CD4-positive, alpha-beta T cell treated with Interleukin-12 subunit alpha and Interleukin-12 subunit beta, for 1 hour (primary cell): ENCODE data around the gene EIF5B.
"Not testable (repeated sequence)": the region's sequence is repeated elsewhere in the genome, so short reads cannot be mapped to it uniquely, and the experiment has no call there.

Experiments
- DNase-seq: peaks from one replicate; pipeline ENCODE4 v3.0.0-alpha.2; 2020

The EIF5B gene

DNA sequence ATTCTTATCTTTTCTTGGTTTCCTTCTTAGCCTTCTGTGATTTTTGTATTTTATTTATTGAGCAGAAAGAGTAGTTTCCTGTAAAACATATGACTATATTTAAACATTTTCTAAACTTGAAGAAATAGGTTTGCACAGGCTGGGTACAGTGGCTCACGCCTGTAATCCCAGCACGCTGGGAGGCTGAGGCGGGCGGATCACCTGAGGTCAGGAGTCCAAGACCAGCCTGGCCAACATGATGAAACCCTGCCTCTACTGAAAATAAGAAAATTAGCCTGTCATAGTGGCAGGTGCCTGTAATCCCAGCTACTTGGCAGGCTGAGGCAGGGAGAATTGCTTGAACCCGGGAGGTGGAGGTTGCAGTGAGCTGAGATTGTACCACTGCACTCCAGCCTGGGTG, 31.7 kb downstream of the EIF5B start:
- not testable (repeated sequence) for DNase-seq

GRCh38 chr2:99373144-99373543, 36.0 kb downstream of the EIF5B start:
- no peak for DNase-seq

DNA sequence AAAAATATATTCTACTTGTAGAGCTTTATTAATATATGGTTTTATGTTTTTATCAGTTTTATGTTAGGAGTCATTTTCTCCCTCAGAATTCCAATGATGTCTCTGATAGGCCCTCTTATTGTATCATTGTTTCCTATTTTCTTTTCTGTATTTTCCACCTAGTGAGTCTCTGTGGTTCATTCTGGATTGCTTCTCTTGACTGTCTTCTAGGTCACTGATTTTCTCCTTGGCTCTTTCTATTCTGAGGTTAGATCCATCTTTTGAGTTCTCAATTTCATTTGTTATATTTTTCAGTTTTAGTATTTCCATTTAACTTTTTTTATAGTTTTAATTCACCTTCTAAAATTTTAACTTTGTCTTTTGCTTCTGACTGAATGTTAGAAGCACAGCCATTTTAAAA, 37.6 kb downstream of the EIF5B start:
- DNase-seq, result no peak

GRCh38 chr2:99376254-99376864, 39.2 kb downstream of the EIF5B start:
- DNase-seq, result no peak

GRCh38 chr2:99377879-99378278, 40.7 kb downstream of the EIF5B start:
- no peak for DNase-seq

GRCh38 chr2:99380376-99381010, 43.3 kb downstream of the EIF5B start:
- DNase-seq, result no peak

DNA sequence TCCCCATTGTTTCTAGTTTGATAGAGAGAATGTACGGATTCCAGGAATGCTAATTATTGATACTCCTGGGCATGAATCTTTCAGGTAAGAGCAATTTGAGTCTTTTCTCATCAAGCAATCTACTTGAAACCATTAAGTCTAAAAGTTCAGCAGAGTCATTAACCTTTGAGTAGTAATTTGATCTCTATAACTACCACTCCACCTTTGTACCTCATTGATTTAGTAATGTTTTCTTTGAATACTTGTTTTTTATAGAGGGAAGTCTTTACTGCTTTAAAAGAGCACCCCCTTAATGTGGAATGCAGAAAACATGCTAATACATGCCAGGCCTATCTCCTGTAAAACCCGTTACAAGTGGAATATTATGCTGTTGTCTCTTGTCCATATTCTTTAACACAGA, 45.0 kb downstream of the EIF5B start:
- no peak for DNase-seq

- no peak for DNase-seq
Measured at GRCh38 chr2:99386011-99386410, 48.8 kb downstream of the EIF5B start.

- no peak for DNase-seq
Measured at GRCh38 chr2:99388892-99389291, 51.7 kb downstream of the EIF5B start.

DNA sequence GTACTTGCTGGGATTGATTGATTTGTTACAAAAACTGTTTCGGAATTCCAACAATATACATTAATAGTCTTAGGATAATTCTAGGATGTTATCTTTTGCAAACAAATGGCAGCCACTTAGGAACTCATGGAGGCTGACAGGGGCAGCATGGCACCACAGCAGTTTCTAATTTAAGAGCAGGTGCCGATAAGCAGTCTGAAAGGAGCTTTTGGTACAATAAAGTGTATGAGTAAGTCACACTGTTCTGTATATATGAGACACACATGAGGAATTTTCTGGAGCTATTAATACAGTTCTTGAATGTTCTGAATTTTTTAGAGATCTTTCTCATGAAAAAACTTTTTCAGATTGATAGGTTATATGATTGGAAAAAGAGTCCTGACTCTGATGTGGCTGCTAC, 52.2 kb downstream of the EIF5B start:
- no peak for DNase-seq

DNA sequence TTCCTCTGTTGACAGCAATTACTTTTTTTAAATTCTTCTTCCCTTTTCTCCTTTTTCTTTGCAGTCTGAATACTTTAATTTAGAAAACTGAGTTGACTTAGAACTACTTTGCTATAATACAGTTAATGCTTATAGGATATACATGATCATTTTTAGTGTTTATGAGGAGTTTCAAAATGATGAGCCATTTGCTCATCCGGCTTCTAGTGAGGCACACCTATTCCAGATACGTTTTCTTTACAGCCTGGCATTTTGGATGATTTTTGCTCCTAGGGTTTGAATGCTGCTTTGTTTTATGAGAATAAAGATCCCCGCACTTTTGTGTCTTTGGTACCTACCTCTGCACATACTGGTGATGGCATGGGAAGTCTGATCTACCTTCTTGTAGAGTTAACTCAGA, 52.8 kb downstream of the EIF5B start:
- DNase-seq, result no peak

GRCh38 chr2:99395589-99396130, 58.5 kb downstream of the EIF5B start:
- no peak for DNase-seq

DNA sequence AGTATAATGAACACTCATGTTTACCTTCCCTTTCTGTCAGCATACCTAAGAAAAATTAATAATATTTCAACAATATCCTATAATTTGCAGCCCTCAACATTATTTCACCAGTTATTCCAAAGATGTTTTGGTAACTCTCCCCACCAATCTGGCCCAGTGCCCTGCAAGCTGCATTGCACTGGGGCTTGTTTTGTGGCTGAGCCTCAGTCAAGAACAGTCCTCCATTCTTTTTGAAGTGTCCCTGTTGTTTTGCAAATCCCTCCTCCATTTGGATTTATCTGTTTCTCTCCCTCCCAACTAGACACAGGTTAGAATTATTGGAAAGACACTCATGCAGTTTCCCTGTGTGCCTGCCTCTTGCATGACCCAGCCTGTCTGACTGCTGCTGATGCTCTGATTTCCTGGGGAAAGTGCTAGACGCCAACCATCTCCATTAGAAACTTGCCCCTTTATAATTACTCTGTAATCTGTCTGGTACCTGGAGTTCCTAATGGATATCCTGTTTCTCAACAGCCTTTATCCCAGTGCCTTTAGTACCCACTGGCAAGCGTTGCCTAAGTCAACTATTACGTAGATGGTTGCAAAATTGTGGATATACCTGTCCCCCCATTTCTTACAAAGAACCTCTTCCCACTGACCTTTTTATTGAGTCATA, 60.2 kb downstream of the EIF5B start:
- no peak for DNase-seq

- no peak for DNase-seq
Measured at GRCh38 chr2:99398303-99398702, 61.1 kb downstream of the EIF5B start.

DNA sequence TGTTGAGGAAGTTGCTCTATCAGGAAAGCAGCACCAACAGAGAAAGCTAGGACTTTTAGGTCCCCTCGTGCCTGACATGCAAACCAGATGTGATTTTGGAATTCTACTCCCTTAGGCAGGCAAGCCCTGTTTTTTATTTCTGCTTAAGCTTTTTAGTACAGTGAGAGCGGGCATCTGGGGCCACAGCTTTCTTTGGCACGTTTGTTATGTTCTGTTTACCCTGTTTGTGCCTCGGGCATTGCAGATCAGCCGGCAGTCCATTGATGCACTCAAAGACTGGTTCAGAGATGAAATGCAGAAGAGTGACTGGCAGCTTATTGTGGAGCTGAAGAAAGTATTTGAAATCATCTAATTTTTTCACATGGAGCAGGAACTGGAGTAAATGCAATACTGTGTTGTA, 61.9 kb downstream of the EIF5B start:
- no peak for DNase-seq

- DNase-seq, result no peak
Measured at GRCh38 chr2:99399795-99400194, 62.6 kb downstream of the EIF5B start.

DNA sequence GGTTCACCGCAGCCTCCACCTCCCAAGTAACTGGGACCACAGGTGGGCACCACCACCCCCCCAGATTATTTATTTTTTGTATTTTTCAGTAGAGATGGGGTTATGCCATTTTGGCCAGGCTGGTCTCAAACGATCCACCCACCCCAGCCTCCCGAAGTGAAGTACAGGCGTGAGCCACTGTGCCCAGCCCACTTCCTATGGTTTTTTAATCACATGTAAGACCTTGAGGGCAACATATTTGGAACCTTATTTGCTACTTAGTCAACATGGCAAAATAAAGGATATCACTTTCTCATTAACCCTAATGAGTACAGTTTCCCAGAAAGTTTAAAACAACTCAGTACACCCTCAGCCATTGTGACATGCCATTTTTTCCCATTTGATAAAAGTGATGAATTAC, 64.7 kb downstream of the EIF5B start:
- no peak for DNase-seq

DNA sequence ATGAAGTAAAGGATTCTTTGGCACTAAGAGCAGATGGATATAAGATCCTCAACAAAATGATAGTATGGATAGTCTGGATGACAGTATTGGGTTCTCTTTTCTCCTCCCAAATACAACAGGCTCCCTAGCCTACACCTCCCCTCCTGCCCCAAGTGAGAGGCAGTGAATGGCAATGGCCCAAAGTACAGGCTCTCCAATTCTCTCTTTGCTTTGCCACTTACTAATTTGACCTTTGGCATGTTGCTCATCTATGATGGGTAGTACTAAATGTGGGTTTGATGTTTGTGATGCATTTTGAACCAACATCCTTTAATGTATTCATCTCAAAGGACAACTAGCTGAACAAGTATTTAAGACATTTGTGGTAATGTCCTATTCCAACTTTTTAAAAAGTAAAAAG, 65.9 kb downstream of the EIF5B start:
- no peak for DNase-seq

- DNase-seq, result no peak
Measured at GRCh38 chr2:99403524-99403923, 66.3 kb downstream of the EIF5B start.

GRCh38 chr2:99404039-99404796, 67.0 kb downstream of the EIF5B start:
- DNase-seq, result no peak

DNA sequence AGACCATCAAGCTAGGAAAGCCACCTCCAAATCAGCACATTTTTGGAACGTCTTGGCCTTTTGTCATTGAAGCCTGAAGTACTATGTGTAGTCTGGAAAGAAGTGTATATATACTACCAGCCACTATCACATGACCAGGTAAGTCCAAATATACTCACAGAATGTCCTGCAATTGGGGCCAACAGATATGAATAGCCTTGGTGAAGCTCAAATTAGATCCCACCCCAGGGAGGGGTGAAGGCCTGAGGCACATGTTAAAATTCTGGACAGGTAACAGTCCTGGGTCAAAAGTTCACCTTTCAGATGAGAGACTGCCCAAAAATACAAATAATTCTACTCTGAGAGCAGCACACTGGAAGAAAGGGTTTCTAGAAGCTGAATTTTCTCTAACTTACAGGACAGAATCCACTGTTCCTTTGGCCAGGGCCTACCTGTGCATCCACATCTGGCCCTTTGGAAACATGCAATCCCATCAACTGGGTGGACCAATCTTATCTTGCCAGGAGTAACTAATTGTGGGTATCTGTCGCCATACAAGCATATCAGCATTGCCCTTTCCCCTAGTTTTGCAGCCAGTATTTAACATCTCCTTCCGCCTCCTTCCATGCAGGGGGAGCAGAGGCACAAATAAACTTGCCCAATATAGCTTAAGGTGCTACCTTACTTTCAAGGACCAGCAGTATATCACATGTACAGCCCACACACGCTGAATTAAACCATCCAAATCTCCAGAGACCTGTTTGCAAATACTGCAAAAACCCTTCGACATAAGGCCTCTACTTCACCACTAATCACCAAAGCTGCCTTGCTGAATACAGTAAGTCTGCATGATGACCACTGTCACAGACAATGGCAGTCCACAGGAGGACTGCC, 67.8 kb downstream of the EIF5B start:
- DNase-seq, result no peak

DNA sequence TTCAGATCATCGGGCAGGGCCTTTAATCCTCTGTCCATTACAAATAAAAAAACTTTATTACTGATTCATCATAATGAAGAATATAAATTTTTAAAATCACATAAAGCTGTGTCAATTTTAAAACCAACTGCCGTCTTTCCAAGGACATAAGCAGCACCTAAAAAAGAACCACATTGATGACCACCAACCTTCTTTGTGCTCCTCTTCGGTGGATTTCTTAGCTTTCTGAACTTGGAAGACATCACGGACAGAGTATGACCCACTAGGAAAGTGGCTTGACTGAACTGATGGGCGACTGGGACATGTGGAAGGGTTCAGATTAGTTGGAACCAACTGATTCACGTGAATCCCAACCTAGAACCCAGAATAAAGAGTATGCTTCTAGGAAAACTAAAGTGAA, 68.9 kb downstream of the EIF5B start:
- DNase-seq, result no peak

GRCh38 chr2:99410276-99410675, 73.1 kb downstream of the EIF5B start:
- DNase-seq, result no peak
